Mesenchymal stem cell (in vitro differentiated cells and primary cell): Measurements from ENCODE around the gene FBXO2.

Source experiments
- DNase-seq: peaks from one replicate; pipeline ENCODE4 v3.0.0-alpha.2; 2013
- H2AFZ ChIP-seq: one replicate; pipeline ENCODE4 v1.6.1; 2013; ENCODE audit warnings: low read depth, mild to moderate bottlenecking, control low read depth, inconsistent platforms, low read length, moderate library complexity
- H2AK5ac ChIP-seq: 2 replicates; pipeline ENCODE4 v1.6.1; 2013; ENCODE audit warnings: low read length, moderate library complexity, mild to moderate bottlenecking, inconsistent platforms; ENCODE audit not compliant: severe bottlenecking
- H2BK120ac ChIP-seq: one replicate; pipeline ENCODE4 v1.6.1; 2013; ENCODE audit warnings: low read depth, mild to moderate bottlenecking, inconsistent platforms, low read length, moderate library complexity
- H2BK12ac ChIP-seq, 2 experiments: one replicate each; pipeline ENCODE4 v1.6.1; 2013; ENCODE audit warnings: inconsistent platforms in 2 of 2, low read length in 2 of 2, mild to moderate bottlenecking in 2 of 2, moderate library complexity in 2 of 2, control low read depth in 1 of 2
- H2BK15ac ChIP-seq: one replicate; pipeline ENCODE4 v1.6.1; 2013; ENCODE audit warnings: mild to moderate bottlenecking, low read depth, inconsistent platforms; ENCODE audit not compliant: poor library complexity, severe bottlenecking
- H2BK5ac ChIP-seq: 2 replicates; pipeline ENCODE4 v1.6.1; 2013; ENCODE audit warnings: low read depth, mild to moderate bottlenecking, low read length, control low read depth, inconsistent platforms; ENCODE audit not compliant: poor library complexity, severe bottlenecking
- H3K14ac ChIP-seq, 2 experiments: one replicate each; pipeline ENCODE4 v1.6.1; 2013; ENCODE audit warnings: inconsistent platforms in 2 of 2, low read length in 2 of 2, control low read depth in 1 of 2, mild to moderate bottlenecking in 1 of 2, moderate library complexity in 1 of 2
- H3K18ac ChIP-seq, 2 experiments: one replicate each; pipeline ENCODE4 v1.6.1; 2013; ENCODE audit warnings: inconsistent platforms in 2 of 2, low read length in 2 of 2, control low read depth in 1 of 2, low read depth in 1 of 2, mild to moderate bottlenecking in 1 of 2
- H3K23ac ChIP-seq, 2 experiments: one replicate each; pipeline ENCODE4 v1.6.1; 2013; ENCODE audit warnings: inconsistent platforms in 2 of 2, low read length in 2 of 2, mild to moderate bottlenecking in 2 of 2, moderate library complexity in 2 of 2, control low read depth in 1 of 2
- H3K27ac ChIP-seq: 2 replicates; pipeline ENCODE4 v1.5.1; 2013; ENCODE audit warnings: mild to moderate bottlenecking, moderate library complexity, low read length, control low read depth, inconsistent platforms; ENCODE audit not compliant: poor library complexity, severe bottlenecking
- H3K27me3 ChIP-seq, 2 experiments: 2 replicates each; pipeline versions ENCODE4 v1.6.1 to v1.7.0; 2013; ENCODE audit warnings: low read length in 2 of 2, mild to moderate bottlenecking in 2 of 2, moderate library complexity in 2 of 2, control low read depth in 1 of 2, inconsistent platforms in 1 of 2; ENCODE audit not compliant: control insufficient read depth in 1 of 2, insufficient read depth in 1 of 2
- H3K36me3 ChIP-seq, 2 experiments: 2 replicates each; pipeline versions ENCODE4 v1.6.1 to v1.7.0; 2013; ENCODE audit warnings: low read length in 2 of 2, control low read depth in 1 of 2, inconsistent platforms in 1 of 2, low read depth in 1 of 2, mild to moderate bottlenecking in 1 of 2; ENCODE audit not compliant: insufficient read depth in 2 of 2, control insufficient read depth in 1 of 2
- H3K4ac ChIP-seq, 2 experiments: one replicate each; pipeline ENCODE4 v1.6.1; 2013; ENCODE audit warnings: inconsistent platforms in 2 of 2, low read length in 2 of 2, mild to moderate bottlenecking in 2 of 2, moderate library complexity in 2 of 2, control low read depth in 1 of 2, low read depth in 1 of 2
- H3K4me1 ChIP-seq: 2 replicates; pipeline ENCODE4 v1.6.1; 2013; ENCODE audit warnings: low read depth, low read length, control low read depth; ENCODE audit not compliant: control insufficient read depth, insufficient read depth
- H3K4me2 ChIP-seq: 2 replicates; pipeline ENCODE4 v1.6.1; 2013; ENCODE audit warnings: low read length, mild to moderate bottlenecking, inconsistent platforms; ENCODE audit not compliant: poor library complexity, severe bottlenecking
- H3K4me3 ChIP-seq, 2 experiments: 2 replicates each; pipeline versions ENCODE4 v1.5.1 to v1.7.0; 2013; ENCODE audit warnings: low read length in 2 of 2, mild to moderate bottlenecking in 2 of 2, control low read depth in 1 of 2, low read depth in 1 of 2; ENCODE audit not compliant: insufficient read depth in 1 of 2
- H3K79me1 ChIP-seq: replicated peaks from 2 replicates; pipeline ENCODE4 v1.6.1; 2013; ENCODE audit warnings: mild to moderate bottlenecking, control low read depth, low read length, inconsistent platforms; ENCODE audit not compliant: poor library complexity, severe bottlenecking
- H3K9ac ChIP-seq: 2 replicates; pipeline ENCODE4 v1.7.0; 2013; ENCODE audit warnings: mild to moderate bottlenecking, low read length, moderate library complexity
- H3K9me3 ChIP-seq: 2 replicates; pipeline ENCODE4 v1.7.0; 2013; ENCODE audit warnings: mild to moderate bottlenecking, low read length; ENCODE audit not compliant: control insufficient read depth
- H4K8ac ChIP-seq: one replicate; pipeline ENCODE4 v1.6.1; 2013; ENCODE audit warnings: inconsistent platforms, mild to moderate bottlenecking, low read length, moderate library complexity
- H4K91ac ChIP-seq: one replicate; pipeline ENCODE4 v1.6.1; 2013; ENCODE audit warnings: mild to moderate bottlenecking, low read length, inconsistent platforms
- WGBS: methylation state at CpG from one replicate; pipeline ENCODE4 v1.1.7; 2013; ENCODE audit warnings: mixed read lengths; 5-methylcytosine and 5-hydroxymethylcytosine counted together

Gene FBXO2

GRCh38 chr1:11634365-11635192 lies 19.6 kb downstream of the FBXO2 start:
- WGBS, result 76% methylated on average over 11 of the region's 11 CpGs
- Histone ChIP-seq H3K23ac (no peak overlapping the region), H3K18ac (no peak overlapping the region), H2BK12ac (no peak overlapping the region), H2AK5ac (no peak overlapping the region), H3K9ac (no peak overlapping the region), H3K4me3 (no peak overlapping the region), H2AFZ (no peak overlapping the region), H2BK120ac (no peak overlapping the region), H3K36me3 (no peaks in the 10 kb centered on the region), H3K9me3 (no peaks in the 10 kb centered on the region), H4K91ac (no peak overlapping the region), H3K14ac (no peak overlapping the region), H3K4me2 (no peak overlapping the region), H3K27me3 (peaks cover 20 to 76% of the 10 kb centered on the region in 2 experiments), H3K27ac (no peak overlapping the region), H2BK5ac (no peak overlapping the region), H2BK15ac (no peak overlapping the region), H3K4ac (no peak overlapping the region), H3K79me1 (no peaks in the 10 kb centered on the region), H3K4me1 (no peaks in the 10 kb centered on the region), H4K8ac (no peak overlapping the region)
- DNase-seq, result no peak

GRCh38 chr1:11629184-11630016 lies 24.8 kb downstream of the FBXO2 start:
- Histone ChIP-seq H3K14ac (no peak overlapping the region), H3K27ac (no peak overlapping the region), H3K4me3 (no peak overlapping the region), H3K4ac (no peak overlapping the region), H3K36me3 (no peaks in the 10 kb centered on the region), H3K23ac (no peak overlapping the region), H2AFZ (no peak overlapping the region), H2BK120ac (no peak overlapping the region), H2BK5ac (no peak overlapping the region), H3K79me1 (no peaks in the 10 kb centered on the region), H4K91ac (no peak overlapping the region), H3K18ac (no peak overlapping the region), H2BK12ac (no peak overlapping the region), H4K8ac (no peak overlapping the region), H2BK15ac (no peak overlapping the region), H3K9me3 (no peaks in the 10 kb centered on the region), H3K4me1 (no peaks in the 10 kb centered on the region), H3K27me3 (peaks cover 19 to 63% of the 10 kb centered on the region in 2 experiments), H3K4me2 (no peak overlapping the region), H2AK5ac (no peak overlapping the region), H3K9ac (no peak overlapping the region)
- 53% methylated on average over 14 of the region's 15 CpGs for WGBS
- DNase-seq, result no peak

GRCh38 chr1:11628767-11629166 lies 25.5 kb downstream of the FBXO2 start:
- H3K79me1 ChIP-seq, result no peaks in the 10 kb centered on the region
- 85% methylated on average over 7 of the region's 7 CpGs for WGBS
- no peak overlapping the region for H2BK5ac ChIP-seq
- no peak overlapping the region for H3K9ac ChIP-seq
- H3K36me3 ChIP-seq, result no peaks in the 10 kb centered on the region
- peaks cover 19 to 63% of the 10 kb centered on the region in 2 experiments for H3K27me3 ChIP-seq
- H2BK120ac ChIP-seq, result no peak overlapping the region
- DNase-seq, result no peak
- no peaks in the 10 kb centered on the region for H3K9me3 ChIP-seq
- H3K4me1 ChIP-seq, result no peaks in the 10 kb centered on the region
- H3K27ac ChIP-seq, result no peak overlapping the region
- H3K4ac ChIP-seq, result no peak overlapping the region
- H3K4me2 ChIP-seq, result no peak overlapping the region
- H2BK15ac ChIP-seq, result no peak overlapping the region
- H4K91ac ChIP-seq, result no peak overlapping the region
- H2AFZ ChIP-seq, result no peak overlapping the region
- no peak overlapping the region for H3K23ac ChIP-seq
- no peak overlapping the region for H3K4me3 ChIP-seq
- H2BK12ac ChIP-seq, result no peak overlapping the region
- no peak overlapping the region for H3K18ac ChIP-seq
- no peak overlapping the region for H3K14ac ChIP-seq
- H2AK5ac ChIP-seq, result no peak overlapping the region
- H4K8ac ChIP-seq, result no peak overlapping the region

- no peak overlapping the region for H3K9ac ChIP-seq
- H2BK5ac ChIP-seq, result no peak overlapping the region
- no peak overlapping the region for H2AFZ ChIP-seq
- no peak overlapping the region for H2BK15ac ChIP-seq
- H3K18ac ChIP-seq, result no peak overlapping the region
- no peaks in the 10 kb centered on the region for H3K4me1 ChIP-seq
- no peak for DNase-seq
- no peak overlapping the region for H3K27ac ChIP-seq
- H3K79me1 ChIP-seq, result no peaks in the 10 kb centered on the region
- no peak overlapping the region for H3K4me3 ChIP-seq
- H3K36me3 ChIP-seq, result no peaks in the 10 kb centered on the region
- H3K23ac ChIP-seq, result no peak overlapping the region
- H3K27me3 ChIP-seq, result peaks cover 18 to 69% of the 10 kb centered on the region in 2 experiments
- H2BK120ac ChIP-seq, result no peak overlapping the region
- no peak overlapping the region for H3K4ac ChIP-seq
- no peak overlapping the region for H2AK5ac ChIP-seq
- no peak overlapping the region for H3K4me2 ChIP-seq
- no peak overlapping the region for H4K91ac ChIP-seq
- H2BK12ac ChIP-seq, result no peak overlapping the region
- no peak overlapping the region for H3K14ac ChIP-seq
- no peaks in the 10 kb centered on the region for H3K9me3 ChIP-seq
- no peak overlapping the region for H4K8ac ChIP-seq
- 89% methylated on average over 2 of the region's 3 CpGs for WGBS
Observed at GRCh38 chr1:11626551-11626950, 27.7 kb downstream of the FBXO2 start.
